Activated CD8-positive, alpha-beta memory T cell treated with anti-CD3 and anti-CD28 coated beads, Interleukin-2, amount 50 U/mL, for 24 hours (primary cell): ENCODE measurements around the gene FAM193A.
"Not testable (repeated sequence)": the region's sequence is repeated elsewhere in the genome, so short reads cannot be mapped to it uniquely, and the experiment has no call there.

Experiments used
- DNase-seq: peaks from one replicate; pipeline ENCODE4 v3.0.0-alpha.2; 2020; ENCODE audit errors: extremely low read depth

Gene FAM193A

DNA sequence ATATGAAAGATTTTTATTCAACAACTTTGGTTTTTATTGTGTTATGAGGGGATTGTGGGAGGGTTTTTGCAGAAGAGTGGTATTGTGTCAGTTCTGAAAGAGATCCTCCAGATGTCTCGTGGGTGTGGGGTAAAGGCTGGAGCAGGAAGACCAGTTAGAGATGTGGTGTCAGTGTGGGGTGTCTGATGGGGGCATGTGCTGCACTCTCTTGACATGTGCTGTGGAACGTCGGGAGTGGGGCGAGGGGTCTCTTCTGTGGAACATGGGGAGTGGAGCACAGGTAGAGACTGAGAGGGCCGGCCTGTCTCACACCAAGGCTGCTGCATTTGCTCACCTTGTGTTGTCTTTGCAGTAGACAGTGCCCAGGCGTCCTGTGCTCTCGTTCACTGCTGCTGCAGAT, 37.6 kb downstream of the FAM193A start:
- DNase-seq: no peak

- DNase-seq: no peak
These were observed 38.4 kb downstream of the FAM193A start for GRCh38 chr4:2574863-2575262.

GRCh38 chr4:2576290-2576689, 39.8 kb downstream of the FAM193A start:
- DNase-seq: no peak

DNA sequence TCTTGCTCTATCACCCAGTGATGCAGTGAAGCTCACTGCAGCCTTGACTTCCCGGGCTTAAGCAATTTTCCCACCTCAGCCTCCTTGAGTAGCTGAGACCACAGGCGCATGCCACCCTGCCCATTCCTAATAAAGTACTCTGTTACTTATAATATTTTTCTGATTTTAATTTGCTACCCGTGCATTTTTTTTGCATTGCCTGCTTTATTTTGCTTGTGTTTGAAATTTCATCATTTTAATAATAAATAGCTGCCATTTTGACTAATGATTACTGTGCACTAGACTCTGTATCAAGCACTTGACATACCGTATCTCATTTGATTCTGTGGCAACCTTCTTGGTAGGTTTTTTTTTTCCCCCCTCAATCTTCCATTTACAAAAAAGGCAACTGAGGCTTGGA, 41.7 kb downstream of the FAM193A start:
- no peak for DNase-seq

GRCh38 chr4:2579910-2580309, 43.5 kb downstream of the FAM193A start:
- DNase-seq: no peak

DNA sequence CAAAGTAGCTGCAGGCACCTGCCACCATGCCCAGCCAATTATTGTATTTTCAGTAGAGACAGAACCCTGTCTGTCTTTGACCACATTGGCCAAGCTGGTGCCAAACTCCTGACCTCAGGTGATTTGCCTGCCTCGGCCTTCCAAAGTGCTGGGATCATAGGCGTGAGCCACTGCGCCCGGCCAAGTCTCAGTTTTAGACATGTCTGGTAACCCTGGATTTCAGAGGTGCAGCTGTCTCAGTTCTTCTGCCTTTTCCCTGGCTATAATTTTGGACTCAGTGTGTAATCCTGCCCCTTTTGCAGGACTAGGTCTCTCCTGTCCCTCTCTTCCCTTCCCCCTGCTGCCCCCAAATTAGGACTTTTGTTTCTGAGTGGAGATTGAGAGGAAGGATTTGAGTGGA, 46.6 kb downstream of the FAM193A start:
- no peak for DNase-seq

GRCh38 chr4:2583517-2583916, 47.1 kb downstream of the FAM193A start:
- DNase-seq: no peak

GRCh38 chr4:2586502-2586901, 50.1 kb downstream of the FAM193A start:
- no peak for DNase-seq

- DNase-seq: no peak
These were observed 50.9 kb downstream of the FAM193A start for GRCh38 chr4:2587213-2587823.

DNA sequence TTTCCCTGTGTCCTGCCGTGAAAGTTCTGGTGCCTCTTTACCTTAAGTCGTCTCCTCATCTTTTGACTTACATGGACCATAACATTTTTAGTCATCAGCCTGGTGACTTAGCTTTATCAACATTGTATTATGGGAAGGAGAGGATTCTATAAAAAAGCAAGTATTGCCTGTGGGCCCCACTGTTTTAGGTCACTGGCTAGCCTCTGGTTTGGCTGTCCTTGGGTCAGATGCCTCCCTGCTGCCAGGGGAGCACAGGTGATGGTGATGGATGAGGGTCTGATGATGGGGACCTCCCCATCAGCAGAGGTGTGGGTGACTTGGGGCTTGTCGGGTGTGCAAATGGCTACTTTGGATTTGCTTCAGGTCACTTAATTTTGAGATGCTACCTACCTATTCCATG, 51.8 kb downstream of the FAM193A start:
- no peak for DNase-seq

DNA sequence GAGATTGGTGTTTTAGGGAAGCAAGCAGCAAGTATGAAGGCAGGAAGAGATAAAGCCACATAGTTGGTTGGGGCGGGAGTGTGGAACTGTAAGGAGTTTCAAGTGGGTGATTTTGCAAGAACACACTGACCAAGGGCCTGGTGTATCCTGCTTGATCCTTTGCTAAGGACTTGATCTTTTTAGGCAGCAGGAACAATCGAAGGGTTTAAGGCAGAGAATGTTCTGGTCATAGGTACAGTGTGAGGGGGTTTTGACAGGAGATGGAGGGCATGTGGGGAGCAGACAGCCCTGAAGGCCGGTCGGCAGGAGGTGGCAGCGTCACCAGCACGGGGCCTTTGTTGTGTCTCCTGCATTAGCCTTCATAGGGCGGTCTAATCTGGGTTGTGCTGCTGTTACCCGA, 54.7 kb downstream of the FAM193A start:
- no peak for DNase-seq

DNA sequence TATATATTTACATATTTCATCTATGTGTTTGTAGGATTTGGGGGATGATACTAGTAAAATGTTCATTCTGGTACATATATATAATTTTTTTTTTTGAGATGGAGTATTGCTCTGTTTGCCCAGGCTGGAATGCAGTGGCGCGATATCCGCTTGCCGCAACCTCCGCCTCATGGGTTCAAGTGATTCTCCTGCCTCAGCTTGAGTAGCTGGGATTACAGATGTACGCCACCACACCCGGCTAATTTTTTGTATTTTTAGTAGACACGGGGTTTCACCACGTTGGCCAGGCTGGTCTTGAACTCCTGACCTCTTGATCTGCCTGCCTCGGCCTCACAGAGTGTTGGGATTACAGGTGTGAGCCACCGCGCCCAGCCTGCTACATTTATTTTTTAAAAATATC, 55.6 kb downstream of the FAM193A start:
- DNase-seq: not testable (repeated sequence)

DNA sequence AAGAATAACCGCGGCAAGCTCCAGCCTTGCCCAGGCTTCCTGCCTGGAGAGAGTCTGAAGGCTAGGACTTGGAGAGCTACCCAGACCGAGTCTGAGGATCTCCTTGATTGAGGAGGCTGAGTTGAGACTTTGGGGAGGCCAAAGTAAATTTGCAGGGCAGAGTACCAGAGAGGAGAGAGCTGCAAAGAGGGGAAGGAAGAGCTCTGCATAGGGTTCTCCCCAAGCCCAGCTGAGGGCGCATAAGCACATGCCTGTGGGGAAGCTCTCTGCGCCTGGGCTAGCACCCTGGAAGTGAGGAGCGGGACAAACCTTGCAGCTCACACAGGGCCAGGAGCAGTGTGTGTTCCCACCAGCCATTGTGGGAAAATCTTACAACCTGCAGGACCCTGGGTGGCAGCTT, 56.1 kb downstream of the FAM193A start:
- no peak for DNase-seq

DNA sequence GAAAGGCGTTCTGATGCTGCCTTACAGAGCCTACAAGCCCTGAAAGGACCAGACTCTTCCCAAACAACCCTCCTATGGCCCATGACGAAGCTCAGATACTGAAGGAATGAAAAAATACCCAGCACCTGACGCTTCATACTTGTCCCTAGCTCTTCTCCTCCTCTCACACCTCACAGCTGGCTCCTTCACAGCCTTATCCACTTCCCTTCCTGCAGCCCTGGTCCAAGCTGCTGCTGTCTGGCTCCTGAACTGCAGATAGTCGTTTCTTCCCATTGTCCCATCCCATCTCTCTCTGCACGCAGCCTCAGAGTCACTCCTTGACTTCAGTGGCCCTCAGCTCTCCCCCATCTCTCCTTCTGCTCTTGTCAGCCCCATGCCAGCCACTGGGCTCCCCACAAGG, 56.6 kb downstream of the FAM193A start:
- DNase-seq: no peak

- DNase-seq: no peak
These were observed 59.0 kb downstream of the FAM193A start for GRCh38 chr4:2595436-2595835.

DNA sequence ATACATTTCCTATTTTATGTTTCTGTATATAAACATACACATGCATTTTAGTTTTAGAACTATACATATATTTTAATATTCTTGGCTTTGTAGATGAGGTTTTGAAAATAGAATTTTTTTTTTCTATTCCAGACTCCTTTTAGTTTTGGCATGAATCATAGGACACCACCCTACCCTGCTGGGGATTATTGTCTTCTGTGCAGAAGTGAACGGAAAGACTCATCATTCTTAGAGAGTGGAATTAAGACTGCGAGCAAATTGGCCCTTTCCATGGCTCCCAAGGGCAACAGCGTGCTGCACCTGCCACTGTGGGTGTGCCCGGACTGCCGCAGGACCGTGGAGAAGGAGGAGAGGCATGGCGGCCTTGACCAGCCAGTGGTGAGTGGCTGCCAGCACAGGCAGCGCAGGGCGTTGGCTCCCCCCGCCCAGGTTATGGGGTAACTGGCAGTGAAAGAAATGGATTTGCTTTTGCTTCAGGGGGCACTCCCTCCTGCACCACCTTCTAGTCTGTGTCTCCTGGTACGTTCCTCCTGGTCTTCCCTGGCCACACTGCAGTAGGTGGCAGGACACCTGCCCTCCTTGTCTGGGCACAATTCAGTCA, 59.6 kb downstream of the FAM193A start:
- no peak for DNase-seq

DNA sequence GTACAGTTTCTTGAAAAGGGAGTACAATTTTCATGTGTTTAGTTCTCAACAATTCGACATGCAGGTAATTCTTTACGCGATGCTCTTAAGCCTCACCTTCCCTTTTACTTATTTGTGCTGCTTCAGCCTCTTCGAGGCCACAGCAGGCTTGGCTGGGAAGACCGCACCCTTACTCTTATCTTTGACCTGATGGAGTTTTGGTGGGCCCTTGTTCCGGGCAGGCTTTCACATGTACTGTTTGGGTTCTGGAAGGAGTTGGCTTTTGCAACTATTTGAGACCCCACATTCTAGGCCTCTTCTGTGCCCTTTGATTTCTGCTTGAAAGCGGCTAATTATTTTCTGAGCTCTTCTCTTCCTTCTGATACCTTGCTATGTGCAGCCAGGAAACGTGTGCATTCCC, 60.2 kb downstream of the FAM193A start:
- DNase-seq: no peak

GRCh38 chr4:2598511-2599303, 62.3 kb downstream of the FAM193A start:
- no peak for DNase-seq

DNA sequence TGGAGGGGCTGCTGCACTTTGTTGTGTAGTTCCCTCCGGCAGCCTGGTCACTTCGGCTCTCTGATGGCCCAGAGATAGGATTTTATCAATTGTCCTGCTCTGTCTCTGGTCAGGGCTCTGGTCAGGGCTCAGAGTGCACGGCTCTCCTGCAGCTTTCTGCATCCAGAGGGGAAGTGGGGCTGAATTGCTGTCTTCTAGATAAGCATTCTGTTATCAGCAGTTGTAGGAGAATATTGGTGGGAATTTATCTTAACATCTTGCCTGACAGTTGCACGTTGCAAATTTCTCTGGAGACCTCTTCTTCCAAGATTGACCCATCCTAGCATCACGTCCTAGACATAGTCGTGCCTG, 62.8 kb downstream of the FAM193A start:
- DNase-seq: no peak

- DNase-seq: no peak
These were observed 64.4 kb downstream of the FAM193A start for GRCh38 chr4:2600878-2601277.

DNA sequence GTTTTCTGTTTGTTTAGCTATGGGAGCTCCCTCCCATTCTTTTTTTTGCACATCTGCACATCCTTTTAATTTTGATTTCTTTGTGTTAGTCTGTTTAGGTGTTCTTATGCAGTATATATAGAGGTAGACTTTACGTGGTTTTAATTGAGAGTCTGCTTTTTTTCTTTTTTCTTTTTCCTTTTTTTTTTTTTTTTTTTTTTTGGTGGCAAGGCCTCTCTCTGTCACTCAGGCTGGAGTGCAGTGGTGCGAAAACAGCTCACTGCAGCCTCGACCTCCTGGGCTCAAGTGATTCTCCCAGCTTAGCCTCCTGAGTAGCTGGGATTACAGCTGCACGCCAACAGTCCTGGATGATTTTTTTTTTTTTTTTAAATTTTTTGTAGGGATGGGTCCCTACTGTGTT, 68.2 kb downstream of the FAM193A start:
- no peak for DNase-seq

- DNase-seq: no peak
These were observed 70.6 kb downstream of the FAM193A start for GRCh38 chr4:2606960-2607506.

GRCh38 chr4:2607822-2608221, 71.4 kb downstream of the FAM193A start:
- no peak for DNase-seq
